Caki2 (cell line): ENCODE results near the gene PAK6. TPM values are rescaled to one million over a fixed set of nuclear protein-coding genes. Genes with fewer than 3 reads are reported as not detected.

Experiments used
- DNase-seq: peaks from one replicate; pipeline ENCODE4 v3.0.0-alpha.2; 2015; ENCODE audit warnings: low read depth
- in situ Hi-C: cut with HindIII; loops from 2 replicates; pipeline ENCODE4 v1.10.0; 2016; ENCODE audit warnings: low sequenced_read_pairs, low pct_unique_long_range_greater_than_20kb, mixed read lengths
- total RNA-seq: library from RNA; depleted of rRNA; stranded (reverse); fragments of >200 nt; shearing (Covaris generic); gene quantifications from 2 replicates; pipeline ENCODE4 v1.2.3, GENCODE V29; 2014; ENCODE audit warnings: low replicate concordance

PAK6 gene
- total RNA-seq, 1 experiment from 2014 or later = not detected

- DNase-seq = no peak
Observed at GRCh38 chr15:40282869-40283614, 44.2 kb downstream of the PAK6 start, which contains the start of gene ANKRD63. TSS of gene ANKRD63 (minus strand) at chr15:40283064. CDS start at chr15:40282586, 478 bp downstream.

GRCh38 chr15:40283615-40284300 lies 44.9 kb downstream of the PAK6 start:
- in situ Hi-C loops = no loop called here
- no peak for DNase-seq

More at GRCh38 chr15:40282869-40283614, 44.2 kb downstream of the PAK6 start, which contains the start of gene ANKRD63:
- in situ Hi-C loops = no loop called here

GRCh38 chr15:40285151-40285550 lies 46.3 kb downstream of the PAK6 start:
- in situ Hi-C loops = no loop called here
- DNase-seq = no peak

DNA sequence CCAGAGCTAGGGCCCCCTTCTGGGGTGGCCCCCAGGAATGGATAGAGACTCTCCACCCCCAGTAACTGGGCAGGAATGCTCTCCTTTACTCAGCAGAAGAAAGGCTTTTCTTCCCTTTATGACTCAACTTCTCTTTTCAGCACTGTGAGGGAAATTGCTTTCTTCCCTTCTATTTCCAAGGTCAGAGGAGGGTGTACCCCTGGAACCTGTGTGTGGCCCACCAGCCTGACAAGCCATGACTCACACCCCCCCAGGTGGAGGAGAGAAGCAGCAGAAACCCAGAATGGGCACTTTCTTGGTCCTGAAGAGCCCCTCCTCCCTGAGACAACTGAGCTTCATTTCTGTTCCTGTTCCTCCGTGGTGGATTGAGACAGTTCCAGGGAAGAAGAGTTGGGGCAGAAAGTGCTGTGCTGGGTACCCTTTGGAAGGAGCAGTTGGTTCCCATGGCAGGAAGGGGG lies 46.7 kb downstream of the PAK6 start:
- DNase-seq = no peak
- in situ Hi-C loops = no loop called here

DNA sequence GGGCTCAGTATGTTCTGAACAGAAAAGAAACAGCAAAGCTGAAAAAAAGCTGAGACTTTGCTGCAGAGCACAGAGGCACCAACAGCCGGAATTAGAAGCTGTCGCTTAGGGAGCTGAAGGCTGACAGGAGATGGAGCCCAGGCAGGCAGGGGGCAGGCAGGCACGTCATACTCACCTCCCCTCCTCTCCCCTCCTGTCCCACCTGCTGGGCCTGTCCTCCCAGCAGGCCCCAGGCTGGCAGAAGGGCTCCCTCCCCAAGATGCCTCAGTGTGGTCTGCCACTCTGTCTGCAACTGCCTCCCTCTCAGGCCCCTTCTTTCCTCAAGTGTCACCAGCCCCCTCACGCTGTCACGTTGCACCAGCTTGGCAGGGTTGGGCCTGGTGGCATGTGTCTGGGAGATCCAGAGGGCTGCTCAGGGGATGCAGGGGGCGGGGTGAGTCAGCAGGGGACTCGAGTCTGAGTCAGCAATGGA lies 47.2 kb downstream of the PAK6 start:
- in situ Hi-C loops = no loop called here
- DNase-seq = no peak

- in situ Hi-C loops = no loop called here
- no peak for DNase-seq
Observed at GRCh38 chr15:40286794-40287193, 47.9 kb downstream of the PAK6 start.

- in situ Hi-C loops = no loop called here
- no peak for DNase-seq
Observed at GRCh38 chr15:40287505-40287904, 48.6 kb downstream of the PAK6 start.

DNA sequence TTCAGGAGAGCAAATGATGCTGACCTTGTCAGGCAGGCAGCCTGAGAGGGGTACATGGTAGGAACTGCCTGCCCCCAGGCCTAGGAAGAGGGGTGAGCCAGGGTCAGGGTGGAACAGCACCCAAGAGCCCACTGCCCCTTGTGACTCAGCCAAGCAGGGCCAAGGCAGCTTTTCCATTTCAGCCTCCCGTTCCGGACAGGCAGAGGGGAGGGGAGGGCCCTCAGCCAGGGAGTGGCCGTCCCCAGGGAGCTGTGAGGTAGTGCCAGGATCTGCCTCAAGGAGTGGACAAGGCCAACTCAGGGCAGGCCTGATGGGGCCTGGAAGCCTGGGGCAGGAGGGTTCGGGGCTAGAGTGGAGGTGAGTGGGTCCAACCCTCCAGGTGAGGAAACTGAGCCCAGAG lies 49.1 kb downstream of the PAK6 start:
- DNase-seq = no peak
- in situ Hi-C loops = no loop called here

DNA sequence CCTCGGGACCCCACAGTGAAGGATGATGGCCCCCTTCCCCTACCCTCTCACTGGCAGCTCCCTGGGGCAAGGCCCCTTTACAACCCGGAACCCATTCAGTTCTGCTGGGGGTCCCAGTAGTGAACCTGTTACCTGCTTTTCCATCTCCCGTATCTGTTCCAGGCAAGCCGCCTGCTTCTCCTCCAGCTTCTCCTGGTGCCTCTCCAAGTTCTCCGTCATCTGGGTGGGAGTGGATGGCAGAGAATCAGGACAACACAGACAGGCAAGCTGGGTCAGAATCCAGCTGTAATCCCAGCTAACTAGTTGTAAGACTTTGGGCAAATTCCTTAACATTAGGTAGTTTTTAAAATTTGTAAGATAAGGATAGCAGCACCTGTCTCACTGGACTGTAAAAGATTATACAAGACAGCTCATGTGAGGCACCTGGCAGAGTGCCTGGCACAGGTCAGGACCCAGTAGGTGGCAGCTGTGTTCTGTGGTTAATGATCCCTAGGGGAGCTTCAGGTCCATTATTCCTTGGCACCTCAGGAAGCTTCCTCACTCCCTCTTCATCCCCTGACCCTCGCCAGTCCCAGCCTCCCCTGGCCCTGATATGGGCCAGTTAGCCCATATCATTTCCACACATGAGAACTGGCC lies 50.4 kb downstream of the PAK6 start:
- in situ Hi-C loops = no loop called here
- peak; percentile 44 for DNase-seq

- in situ Hi-C loops = no loop called here
Observed at GRCh38 chr15:40290545-40290917, 51.7 kb downstream of the PAK6 start.

DNA sequence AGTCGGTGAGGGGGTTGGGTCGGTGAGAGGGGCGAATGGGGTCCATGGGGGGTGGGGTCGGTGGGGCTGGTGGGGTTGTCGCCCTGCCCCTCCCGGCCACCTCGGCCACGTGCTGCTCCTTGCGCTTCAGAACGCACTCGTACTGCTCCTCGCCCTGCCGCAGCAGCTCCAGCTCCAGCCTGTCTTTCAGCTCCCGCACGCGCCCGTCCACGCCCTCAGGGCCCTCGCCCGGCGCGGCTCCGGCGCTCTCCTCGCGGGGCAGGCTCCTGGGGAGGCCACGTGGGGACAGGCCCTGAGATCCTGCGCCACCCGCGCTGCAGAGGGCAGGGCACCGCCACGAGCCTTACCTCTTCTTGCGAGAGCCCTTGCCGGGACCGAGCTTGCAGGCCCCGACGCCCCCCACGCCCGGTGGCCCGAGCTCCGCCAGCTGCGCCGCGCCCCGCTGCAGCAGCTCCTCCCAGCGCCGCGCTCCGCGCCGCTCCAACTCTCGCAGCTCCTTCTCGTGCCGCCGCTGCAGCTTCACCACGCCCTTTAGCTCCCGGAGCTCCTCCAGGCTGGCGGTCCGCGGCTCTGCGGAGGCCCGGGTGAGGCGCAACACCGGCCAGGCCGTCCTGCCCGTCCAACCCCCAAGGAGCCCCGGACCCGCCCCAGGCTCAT lies 52.2 kb downstream of the PAK6 start:
- in situ Hi-C loops = no loop called here
- DNase-seq = no peak

More at GRCh38 chr15:40290545-40290917, 51.7 kb downstream of the PAK6 start:
- no peak for DNase-seq

DNA sequence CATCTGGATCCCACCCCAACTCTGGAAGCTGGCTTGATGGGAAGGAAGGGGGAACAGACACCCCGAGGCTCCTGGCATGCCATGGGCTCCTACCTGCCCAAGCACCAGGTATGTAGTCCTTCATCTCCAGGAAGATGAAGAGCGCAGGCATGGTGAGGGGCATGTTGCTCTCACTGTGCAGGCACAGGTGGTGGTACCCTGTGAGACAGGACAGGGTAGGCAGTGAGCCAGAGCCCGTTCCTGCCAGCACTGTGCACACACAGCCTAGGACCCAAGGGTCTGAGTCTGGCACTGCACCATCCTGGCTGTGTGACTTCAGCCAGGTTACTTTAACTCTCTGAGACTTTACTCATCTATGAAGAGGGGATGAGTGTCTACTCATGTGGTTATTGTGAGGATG lies 53.4 kb downstream of the PAK6 start:
- no peak for DNase-seq
- in situ Hi-C loops = no loop called here

GRCh38 chr15:40293006-40293405 lies 54.1 kb downstream of the PAK6 start:
- no peak for DNase-seq
- in situ Hi-C loops = no loop called here

GRCh38 chr15:40293905-40294895 lies 55.3 kb downstream of the PAK6 start:
- in situ Hi-C loops = no loop called here
- DNase-seq = no peak

DNA sequence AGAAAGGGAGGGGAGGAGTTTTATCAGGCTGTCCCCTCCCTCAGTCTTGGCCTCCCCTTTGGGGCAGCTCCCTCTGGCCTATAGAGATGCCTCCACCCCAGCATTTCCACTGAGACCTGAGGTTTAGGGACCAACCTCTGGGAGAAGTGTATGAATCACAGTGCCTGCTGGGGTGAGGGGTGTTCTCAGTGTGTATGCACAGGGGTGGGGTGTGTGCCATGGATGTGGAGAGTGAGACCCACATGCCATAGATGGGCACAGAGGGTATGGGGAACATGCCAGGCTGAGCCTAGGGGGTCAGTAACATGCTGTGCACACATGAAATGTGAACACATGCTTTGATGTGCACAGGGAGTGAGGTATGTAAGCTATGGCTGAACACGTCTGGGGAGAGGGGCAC lies 56.4 kb downstream of the PAK6 start:
- no peak for DNase-seq
- in situ Hi-C loops = no loop called here

DNA sequence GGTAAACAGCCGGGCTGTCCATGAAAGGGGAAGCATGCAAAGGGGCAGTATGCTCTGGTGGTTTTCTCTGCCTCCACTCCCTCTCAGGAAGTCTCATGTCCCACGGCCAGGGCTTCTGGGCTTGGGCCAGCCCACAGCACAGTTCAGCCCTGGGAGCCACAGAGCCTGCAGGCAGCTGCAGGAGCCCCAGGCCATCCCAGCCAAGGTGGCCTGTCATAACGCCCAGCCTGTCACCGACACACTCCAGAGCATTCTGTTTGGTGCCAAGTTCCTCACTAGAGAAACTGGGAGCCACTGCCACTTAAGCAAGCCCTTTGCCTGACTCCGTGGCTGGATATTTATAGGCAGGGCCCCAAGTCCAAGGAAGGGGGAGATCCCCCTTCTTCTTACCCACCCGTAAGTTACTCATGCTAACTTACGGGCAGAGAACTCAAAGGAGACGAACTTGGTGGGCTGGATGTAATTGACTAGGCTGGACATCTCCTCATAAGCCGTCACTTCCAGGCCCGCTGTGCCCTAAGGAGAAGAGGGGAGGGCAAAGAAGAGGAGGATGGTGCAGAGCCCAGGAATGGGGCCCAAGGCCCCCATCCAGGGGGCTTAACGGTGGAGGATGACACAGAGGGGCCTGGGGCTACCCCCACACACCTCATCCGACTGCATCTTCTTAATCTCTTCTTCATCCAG lies 57.2 kb downstream of the PAK6 start:
- no peak for DNase-seq
- in situ Hi-C loops = no loop called here
